NK-92 (cell line): ENCODE data around the gene SNAP47.

ENCODE experiments used
- DNase-seq: peaks from one replicate; lab custom pipeline; 2025; ENCODE audit not compliant: unreplicated experiment; lab: John Stamatoyannopoulos, UW

SNAP47 gene

GRCh38 chr1:227748496-227749182 is 13.4 kb downstream of the SNAP47 start:
- DNase-seq = peak; percentile 8

- no peak for DNase-seq
Measured at GRCh38 chr1:227749225-227749624, 14.0 kb downstream of the SNAP47 start.

GRCh38 chr1:227749916-227750710 is 14.9 kb downstream of the SNAP47 start:
- DNase-seq = no peak

- no peak for DNase-seq
Measured at GRCh38 chr1:227753999-227754711, 18.9 kb downstream of the SNAP47 start.

GRCh38 chr1:227754958-227755357 is 19.7 kb downstream of the SNAP47 start:
- DNase-seq = no peak

GRCh38 chr1:227756172-227756959 is 21.1 kb downstream of the SNAP47 start:
- no peak for DNase-seq

GRCh38 chr1:227757781-227758180 is 22.5 kb downstream of the SNAP47 start:
- DNase-seq = no peak

- no peak for DNase-seq
Measured at GRCh38 chr1:227758366-227758765, 23.1 kb downstream of the SNAP47 start.

GRCh38 chr1:227759341-227760300 is 24.4 kb downstream of the SNAP47 start:
- no peak for DNase-seq

- no peak for DNase-seq
Measured at GRCh38 chr1:227760377-227760776, 25.1 kb downstream of the SNAP47 start.

- DNase-seq = no peak
Measured at GRCh38 chr1:227761621-227762230, 26.5 kb downstream of the SNAP47 start.

- DNase-seq = peak; percentile 30
Measured at GRCh38 chr1:227762231-227762911, 27.1 kb downstream of the SNAP47 start.

- no peak for DNase-seq
Measured at GRCh38 chr1:227763246-227764018, 28.2 kb downstream of the SNAP47 start.

- DNase-seq = no peak
Measured at GRCh38 chr1:227764019-227764391, 28.8 kb downstream of the SNAP47 start.

- DNase-seq = no peak
Measured at GRCh38 chr1:227765261-227766014, 30.2 kb downstream of the SNAP47 start.

- DNase-seq = peak; percentile 14
Measured at GRCh38 chr1:227766015-227766634, 30.9 kb downstream of the SNAP47 start.

GRCh38 chr1:227766653-227767277 is 31.5 kb downstream of the SNAP47 start:
- DNase-seq = no peak
